Smooth muscle cell (in vitro differentiated cells): Measurements from ENCODE around the gene CHMP3. TPM values are rescaled to one million over a fixed set of nuclear protein-coding genes. Genes with fewer than 3 reads are reported as not detected.
"Not testable (repeated sequence)": the region's sequence is repeated elsewhere in the genome, so short reads cannot be mapped to it uniquely, and the experiment has no call there.

ENCODE experiments used
- DNase-seq: peaks from one replicate; lab custom pipeline; 2025; ENCODE audit not compliant: unreplicated experiment; lab: John Stamatoyannopoulos, UW
- H2AFZ ChIP-seq: fragments of 200-600 bp; sonication (generic); 2 replicates; pipeline ENCODE4 v1.6.0; 2016; ENCODE audit warnings: antibody characterized with exemption, low read depth, mild to moderate bottlenecking
- H3F3A ChIP-seq: fragments of 200-600 bp; sonication (generic); 2 replicates; pipeline ENCODE4 v1.6.0; 2017; ENCODE audit warnings: antibody characterized with exemption, low read depth
- H3K27ac ChIP-seq: fragments of 200-600 bp; sonication (generic); 2 replicates; pipeline ENCODE4 v1.5.1; 2016; ENCODE audit warnings: low read depth, mild to moderate bottlenecking
- H3K27me3 ChIP-seq: fragments of 200-600 bp; sonication (generic); 2 replicates; pipeline ENCODE4 v1.6.1; 2016; ENCODE audit warnings: low read depth, mild to moderate bottlenecking
- H3K36me3 ChIP-seq: fragments of 200-600 bp; sonication (generic); 2 replicates; pipeline ENCODE4 v1.5.1; 2016; ENCODE audit warnings: low read depth
- H3K4me1 ChIP-seq: fragments of 200-600 bp; sonication (generic); 2 replicates; pipeline ENCODE4 v1.5.1; 2016; ENCODE audit warnings: low read depth
- H3K4me2 ChIP-seq: fragments of 200-600 bp; sonication (generic); 2 replicates; pipeline ENCODE4 v1.6.0; 2016; ENCODE audit warnings: mild to moderate bottlenecking
- H3K4me3 ChIP-seq: fragments of 200-600 bp; sonication (generic); 2 replicates; pipeline ENCODE4 v1.5.1; 2016; ENCODE audit warnings: mild to moderate bottlenecking
- H3K79me2 ChIP-seq: fragments of 200-600 bp; sonication (generic); 2 replicates; pipeline ENCODE4 v1.6.0; 2016; ENCODE audit warnings: low read depth, mild to moderate bottlenecking
- H3K9ac ChIP-seq: fragments of 200-600 bp; sonication (generic); 2 replicates; pipeline ENCODE4 v1.6.0; 2016; ENCODE audit warnings: low read depth
- H3K9me3 ChIP-seq: fragments of 200-600 bp; sonication (generic); replicated peaks from 2 replicates; pipeline ENCODE4 v1.5.1; 2016; ENCODE audit warnings: low read depth
- H4K20me1 ChIP-seq: fragments of 200-600 bp; sonication (generic); 2 replicates; pipeline ENCODE4 v1.6.0; 2016; ENCODE audit warnings: low read depth
- CTCF ChIP-seq: fragments of 200-600 bp; sonication (generic); IDR thresholded peaks from 2 replicates; pipeline ENCODE4 v1.5.1; 2017; ENCODE audit warnings: borderline replicate concordance, mild to moderate bottlenecking, antibody characterized with exemption; ENCODE audit not compliant: insufficient read depth, poor library complexity, severe bottlenecking
- WGBS: methylation state at CpG from one replicate; pipeline ENCODE4 v1.1.7; 2016; ENCODE audit warnings: low lambda C conversion rate; 5-methylcytosine and 5-hydroxymethylcytosine counted together
- polyA plus RNA-seq: library from polyadenylated mRNA; unstranded; fragments of >200 nt; fragmentation: Nextera tagmentation; extraction: Ambion mirVana; gene quantifications from 2 replicates; pipeline ENCODE4 v1.2.1, GENCODE V29; 2016
- total RNA-seq: library from RNA; depleted of rRNA; stranded (reverse); fragments of >200 nt; gene quantifications from 2 replicates; pipeline ENCODE4 v1.2.3, GENCODE V29; 2014

CHMP3 gene
- total and polyA plus RNA-seq, 2 experiments from 2014 or later = 41.5 to 42.9 TPM

- Histone ChIP-seq H3K9me3 (no peaks in the 10 kb centered on the region), H3K36me3 (no peaks in the 10 kb centered on the region), H3K4me3 (no peak overlapping the region), H3K27me3 (no peaks in the 10 kb centered on the region), H3K4me2 (no peak overlapping the region), H3K79me2 (no peaks in the 10 kb centered on the region), H3F3A (no peaks in the 10 kb centered on the region), H2AFZ (no peak overlapping the region), H3K27ac (peak overlapping the region; percentile 43), H3K4me1 (no peaks in the 10 kb centered on the region), H3K9ac (no peak overlapping the region), H4K20me1 (no peaks in the 10 kb centered on the region)
- 91% methylated on average over 6 of the region's 6 CpGs for WGBS
- no peak for DNase-seq
- TF ChIP-seq CTCF = no peak
These were observed 63.9 kb downstream of the CHMP3 start for GRCh38 chr2:86499326-86499725.

GRCh38 chr2:86498468-86499260 lies 64.6 kb downstream of the CHMP3 start:
- DNase-seq = no peak
- 83% methylated on average over 3 of the region's 3 CpGs for WGBS
- Histone ChIP-seq H3K9ac (no peak overlapping the region), H3F3A (no peaks in the 10 kb centered on the region), H4K20me1 (no peaks in the 10 kb centered on the region), H3K36me3 (no peaks in the 10 kb centered on the region), H3K4me3 (no peak overlapping the region), H2AFZ (no peak overlapping the region), H3K27ac (peak overlapping the region; percentile 43), H3K27me3 (no peaks in the 10 kb centered on the region), H3K79me2 (no peaks in the 10 kb centered on the region), H3K9me3 (no peaks in the 10 kb centered on the region), H3K4me1 (no peaks in the 10 kb centered on the region), H3K4me2 (no peak overlapping the region)
- TF ChIP-seq CTCF = no peak

GRCh38 chr2:86496391-86496790 lies 66.9 kb downstream of the CHMP3 start:
- H3K9ac ChIP-seq, H3K4me2 ChIP-seq, H3K36me3 ChIP-seq, H3K27me3 ChIP-seq, H2AFZ ChIP-seq, DNase-seq, H3K4me1 ChIP-seq, H3K79me2 ChIP-seq, H3F3A ChIP-seq, H4K20me1 ChIP-seq, H3K27ac ChIP-seq, H3K9me3 ChIP-seq, H3K4me3 ChIP-seq: not testable (repeated sequence)
- 100% methylated on average over 3 of the region's 3 CpGs for WGBS

GRCh38 chr2:86492048-86492453 lies 71.2 kb downstream of the CHMP3 start:
- no peak overlapping the region for H2AFZ ChIP-seq
- no peaks in the 10 kb centered on the region for H3K27me3 ChIP-seq
- H3K4me1 ChIP-seq = no peaks in the 10 kb centered on the region
- no peak overlapping the region for H3K27ac ChIP-seq
- no peak overlapping the region for H3K9ac ChIP-seq
- H3K4me2 ChIP-seq = no peak overlapping the region
- peaks cover 24% of the 10 kb centered on the region for H3K36me3 ChIP-seq
- peaks cover 5% of the 10 kb centered on the region for H3F3A ChIP-seq
- H4K20me1 ChIP-seq = peaks cover 4% of the 10 kb centered on the region
- no peak for DNase-seq
- H3K4me3 ChIP-seq = no peak overlapping the region
- no peaks in the 10 kb centered on the region for H3K79me2 ChIP-seq
- H3K9me3 ChIP-seq = no peaks in the 10 kb centered on the region
- no peak for TF ChIP-seq CTCF
- WGBS = 100% methylated on average over 1 of the region's 1 CpG
